ENCODE results near the gene CCDC167. TPM values are rescaled to one million over a fixed set of nuclear protein-coding genes. Genes with fewer than 3 reads are reported as not detected.

Gene CCDC167
- total and polyA plus RNA-seq, 7 donors, result 13.8 to 54.0 (median 24.8) TPM

DNA sequence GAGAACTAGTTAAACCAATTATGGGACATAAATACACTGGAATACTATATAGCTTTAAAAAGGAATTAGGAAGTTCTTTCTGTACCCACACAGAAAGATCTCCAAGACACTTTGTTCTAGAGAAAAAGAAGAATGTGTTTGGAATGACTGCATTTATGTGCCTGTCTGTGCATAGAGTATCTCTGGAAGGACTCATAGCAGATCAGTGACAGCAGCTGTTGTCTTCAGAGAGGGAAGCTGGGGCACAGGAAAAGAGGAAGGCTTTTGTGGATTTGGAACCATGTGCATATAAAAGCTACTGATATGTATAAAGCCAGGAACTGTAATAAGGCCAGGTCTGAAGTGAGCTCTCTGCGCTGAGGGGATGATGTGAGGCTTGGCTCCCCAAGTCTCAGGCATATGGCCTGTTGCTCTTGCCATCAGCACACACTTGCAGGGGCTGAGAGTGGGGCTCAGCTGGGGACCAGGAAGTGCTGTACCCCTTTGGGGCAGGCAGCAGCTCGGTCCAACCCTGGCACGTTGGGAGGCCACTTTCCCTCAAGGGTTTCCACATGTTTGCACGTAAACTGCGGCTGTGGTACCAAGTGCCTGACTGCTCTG lies 31.8 kb upstream of the CCDC167 start:
- peaks cover 8 to 78% (median 25%) of the 10 kb centered on the region in 3 donors for H3K27me3 ChIP-seq
- H3K4me3 ChIP-seq, result no peak overlapping the region
- H3K36me3 ChIP-seq, result no peaks in the 10 kb centered on the region
- intact Hi-C loops (cut with DNase I), result no loop called here
- TF ChIP-seq POLR2AphosphoS5 (IDR thresholded peaks at IDR 0.05), result no peak
- TF ChIP-seq POLR2A (IDR thresholded peaks at IDR 0.05), result no peak
- no peak for TF ChIP-seq EP300 (IDR thresholded peaks at IDR 0.05)
- TF ChIP-seq, protein P1, sequence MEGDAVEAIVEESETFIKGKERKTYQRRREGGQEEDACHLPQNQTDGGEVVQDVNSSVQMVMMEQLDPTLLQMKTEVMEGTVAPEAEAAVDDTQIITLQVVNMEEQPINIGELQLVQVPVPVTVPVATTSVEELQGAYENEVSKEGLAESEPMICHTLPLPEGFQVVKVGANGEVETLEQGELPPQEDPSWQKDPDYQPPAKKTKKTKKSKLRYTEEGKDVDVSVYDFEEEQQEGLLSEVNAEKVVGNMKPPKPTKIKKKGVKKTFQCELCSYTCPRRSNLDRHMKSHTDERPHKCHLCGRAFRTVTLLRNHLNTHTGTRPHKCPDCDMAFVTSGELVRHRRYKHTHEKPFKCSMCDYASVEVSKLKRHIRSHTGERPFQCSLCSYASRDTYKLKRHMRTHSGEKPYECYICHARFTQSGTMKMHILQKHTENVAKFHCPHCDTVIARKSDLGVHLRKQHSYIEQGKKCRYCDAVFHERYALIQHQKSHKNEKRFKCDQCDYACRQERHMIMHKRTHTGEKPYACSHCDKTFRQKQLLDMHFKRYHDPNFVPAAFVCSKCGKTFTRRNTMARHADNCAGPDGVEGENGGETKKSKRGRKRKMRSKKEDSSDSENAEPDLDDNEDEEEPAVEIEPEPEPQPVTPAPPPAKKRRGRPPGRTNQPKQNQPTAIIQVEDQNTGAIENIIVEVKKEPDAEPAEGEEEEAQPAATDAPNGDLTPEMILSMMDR (IDR thresholded peaks at IDR 0.05), result no peak
- no peaks in the 10 kb centered on the region for H3K9me3 ChIP-seq
- DNase-seq, result no peak
- H3K27ac ChIP-seq, result no peak overlapping the region
- peaks cover 0 to 17% (median 13%) of the 10 kb centered on the region in 4 donors for H3K4me1 ChIP-seq
- 78 to 80% methylated on average over 5 of the region's 5 CpGs for WGBS, 2 donors

DNA sequence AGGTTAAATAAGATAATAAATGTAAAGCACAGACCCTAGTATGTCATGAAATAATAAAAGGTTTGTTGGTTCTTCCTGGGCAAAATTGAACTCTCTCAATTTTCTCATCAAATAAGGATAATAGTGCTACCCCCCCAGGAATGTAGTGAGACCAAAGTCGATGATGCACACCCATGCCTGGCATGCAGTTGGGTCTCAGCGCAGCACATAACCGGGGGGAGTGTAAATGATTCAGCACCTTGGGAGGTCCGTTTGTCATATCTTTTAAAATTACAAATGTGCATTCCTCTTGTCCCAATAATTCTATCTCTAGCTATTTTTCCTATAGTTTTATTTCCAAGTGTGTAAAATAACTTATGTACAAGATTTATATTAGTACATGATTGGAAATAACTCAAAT lies 31.3 kb upstream of the CCDC167 start:
- no peak overlapping the region for H3K4me3 ChIP-seq
- 80 to 89% methylated on average over 4 of the region's 4 CpGs for WGBS, 2 donors
- no peak for DNase-seq
- no peaks in the 10 kb centered on the region for H3K36me3 ChIP-seq
- peaks cover 0 to 12% (median 8%) of the 10 kb centered on the region in 4 donors for H3K4me1 ChIP-seq
- TF ChIP-seq POLR2A (IDR thresholded peaks at IDR 0.05), result no peak
- TF ChIP-seq POLR2AphosphoS5 (IDR thresholded peaks at IDR 0.05), result no peak
- TF ChIP-seq, protein P1 (IDR thresholded peaks at IDR 0.05), result no peak
- intact Hi-C loops (cut with DNase I), result no loop called here
- H3K9me3 ChIP-seq, result no peaks in the 10 kb centered on the region
- peaks cover 8 to 72% (median 20%) of the 10 kb centered on the region in 3 donors for H3K27me3 ChIP-seq
- H3K27ac ChIP-seq, result no peak overlapping the region

DNA sequence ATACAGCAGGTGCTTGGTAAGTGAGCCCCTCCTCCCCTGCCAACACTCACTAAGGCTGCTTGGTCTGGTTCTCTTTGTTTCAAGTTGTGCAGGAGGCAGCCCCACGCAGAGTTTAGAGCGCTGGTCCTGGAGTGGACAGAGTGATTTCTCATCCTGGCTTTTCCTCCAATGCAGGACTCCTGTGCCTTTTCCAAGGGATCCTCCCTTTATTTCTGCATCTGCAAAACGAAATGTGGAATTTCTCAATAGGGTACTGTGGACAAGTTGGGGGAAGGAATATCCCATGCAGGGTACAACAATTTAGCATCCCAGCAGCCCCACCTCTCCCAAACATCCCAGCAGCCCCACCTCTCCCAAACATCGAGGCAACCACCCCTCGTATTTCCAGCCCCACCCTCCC lies 30.6 kb upstream of the CCDC167 start:
- Histone ChIP-seq H3K27ac (no peak overlapping the region), H3K9me3 (no peaks in the 10 kb centered on the region), H3K4me1 (peaks cover 0 to 5% (median under 1%) of the 10 kb centered on the region in 4 donors), H3K4me3 (no peak overlapping the region), H3K36me3 (no peaks in the 10 kb centered on the region), H3K27me3 (peaks cover 5 to 65% (median 14%) of the 10 kb centered on the region in 3 donors)
- TF ChIP-seq EP300 (IDR thresholded peaks at IDR 0.05), result no peak
- no peak for TF ChIP-seq POLR2AphosphoS5 (IDR thresholded peaks at IDR 0.05)
- TF ChIP-seq, protein P1 (IDR thresholded peaks at IDR 0.05), result no peak
- no peak for TF ChIP-seq POLR2A (IDR thresholded peaks at IDR 0.05)
- DNase-seq, result no peak
- intact Hi-C loops (cut with DNase I), result no loop called here
- WGBS, 2 donors, result 29 to 54% methylated on average over 5 of the region's 5 CpGs

DNA sequence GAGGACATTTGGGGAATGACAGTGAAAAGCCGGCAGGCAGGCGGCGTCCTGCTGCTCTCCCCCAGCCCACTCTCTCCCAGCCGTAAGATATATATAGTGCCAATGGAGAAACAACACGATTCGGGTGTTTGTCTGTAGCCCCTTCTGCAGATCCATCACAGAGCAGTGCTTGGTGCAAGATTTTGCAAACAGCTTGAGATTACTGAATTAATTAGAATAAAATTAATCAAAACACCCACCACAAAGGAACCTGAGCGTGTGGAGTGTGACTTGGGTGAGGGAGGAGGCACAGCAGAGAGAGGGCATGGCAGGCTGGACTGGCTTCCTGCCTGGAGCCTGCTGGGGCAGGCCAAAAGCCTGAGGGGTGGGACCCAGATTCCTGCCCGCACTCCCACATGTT lies 28.8 kb upstream of the CCDC167 start:
- 67 to 76% methylated on average over 8 of the region's 8 CpGs for WGBS, 2 donors
- Histone ChIP-seq H3K27me3 (peaks cover 0 to 49% (median 0%) of the 10 kb centered on the region in 3 donors), H3K4me1 (no peaks in the 10 kb centered on the region), H3K27ac (no peak overlapping the region), H3K4me3 (no peak overlapping the region), H3K9me3 (no peaks in the 10 kb centered on the region), H3K36me3 (no peaks in the 10 kb centered on the region)
- intact Hi-C loops (cut with DNase I), result no loop called here
- TF ChIP-seq POLR2AphosphoS5 (IDR thresholded peaks at IDR 0.05), result no peak
- TF ChIP-seq, protein P1 (IDR thresholded peaks at IDR 0.05), result no peak
- no peak for TF ChIP-seq POLR2A (IDR thresholded peaks at IDR 0.05)
- TF ChIP-seq EP300 (IDR thresholded peaks at IDR 0.05), result no peak
- no peak for DNase-seq

Data from sigmoid colon (tissue), 7 donors.